Transverse colon (tissue), 3 donors: Measurements from ENCODE around the gene SMIM36.

Experiments
- CTCF ChIP-seq, 5 experiments: fragments of 200-600 bp in 3 of 5; fragments of 450-650 bp in 2 of 5; sonication (generic) in 3 of 5; IDR thresholded peaks; 1 replicate in 2 of 5; 2 replicates in 3 of 5; pipeline ENCODE4 v1.5.1; 2016 to 2017; ENCODE audit warnings: antibody characterized with exemption in 5 of 5, inconsistent platforms in 3 of 5, mild to moderate bottlenecking in 2 of 5, moderate library complexity in 1 of 5
- POLR2A ChIP-seq: fragments of 450-650 bp; IDR thresholded peaks from one replicate; pipeline ENCODE4 v1.6.1; 2016; ENCODE audit warnings: antibody characterized with exemption, mild to moderate bottlenecking, moderate library complexity

GRCh38 chr17:55513885-55514590 lies 2.8 kb upstream of the SMIM36 start:
- TF ChIP-seq CTCF (IDR thresholded peaks at IDR 0.05) (peak; percentile 84 to 97 (median 90)), POLR2A (no peak)
